Keratinocyte (primary cell): ENCODE data around the gene SERGEF. TPM values are rescaled to one million over a fixed set of nuclear protein-coding genes. Genes with fewer than 3 reads are reported as not detected.

Source experiments
- DNase-seq: peaks from one replicate; pipeline ENCODE4 v3.0.0-alpha.2; 2011; ENCODE audit warnings: low read depth, missing footprints, low spot score
- FAIRE-seq: peaks from 2 replicates; lab custom pipeline; 2011; peaks lifted over from hg19 to GRCh38; lab: Jason Lieb, UNC
- H2AFZ ChIP-seq: 2 replicates; pipeline ENCODE4 v1.6.0; 2012; ENCODE audit warnings: low read length, control low read depth, inconsistent platforms; ENCODE audit not compliant: control insufficient read depth
- H3K27ac ChIP-seq: 2 replicates; pipeline ENCODE4 v1.5.1; 2011; ENCODE audit warnings: low read length; ENCODE audit not compliant: control insufficient read depth, insufficient read depth
- H3K27me3 ChIP-seq: 3 replicates; pipeline ENCODE4 v1.6.0; 2011; ENCODE audit warnings: low read length; ENCODE audit not compliant: control insufficient read depth, insufficient read depth; ENCODE audit errors: extremely low read depth
- H3K36me3 ChIP-seq, 2 experiments: 2 replicates in 1 of 2; 3 replicates in 1 of 2; pipeline ENCODE4 v1.5.1; 2011; ENCODE audit warnings: low read length in 2 of 2, mild to moderate bottlenecking in 1 of 2; ENCODE audit not compliant: control insufficient read depth in 2 of 2, insufficient read depth in 2 of 2; ENCODE audit errors: extremely low read depth in 1 of 2
- H3K4me1 ChIP-seq: 3 replicates; pipeline ENCODE4 v1.5.1; 2011; ENCODE audit warnings: low read length; ENCODE audit not compliant: control insufficient read depth, insufficient read depth; ENCODE audit errors: extremely low read depth
- H3K4me2 ChIP-seq: 3 replicates; pipeline ENCODE4 v1.6.0; 2011; ENCODE audit warnings: low read depth, low read length; ENCODE audit not compliant: control insufficient read depth, insufficient read depth; ENCODE audit errors: extremely low read depth
- H3K4me3 ChIP-seq, 3 experiments: fragments of 200-600 bp in 1 of 3; sonication (generic) in 1 of 3; 2 replicates in 2 of 3; 3 replicates in 1 of 3; pipeline ENCODE4 v1.5.1; 2011 to 2016; ENCODE audit warnings: low read length in 3 of 3, mild to moderate bottlenecking in 3 of 3, control low read depth in 2 of 3, inconsistent platforms in 1 of 3, low read depth in 1 of 3, mixed read lengths in 1 of 3, mixed run types in 1 of 3, moderate library complexity in 1 of 3; ENCODE audit not compliant: control insufficient read depth in 2 of 3, insufficient read depth in 2 of 3; ENCODE audit errors: extremely low read depth in 1 of 3
- H3K79me2 ChIP-seq: 2 replicates; pipeline ENCODE4 v1.6.0; 2012; ENCODE audit warnings: low read length; ENCODE audit not compliant: control insufficient read depth, insufficient read depth
- H3K9ac ChIP-seq: 3 replicates; pipeline ENCODE4 v1.6.0; 2011; ENCODE audit warnings: low read length; ENCODE audit not compliant: control insufficient read depth, insufficient read depth; ENCODE audit errors: extremely low read depth
- H3K9me1 ChIP-seq: 3 replicates; pipeline ENCODE4 v1.6.0; 2011; ENCODE audit warnings: low read length; ENCODE audit not compliant: control insufficient read depth, insufficient read depth; ENCODE audit errors: extremely low read depth
- H3K9me3 ChIP-seq: 2 replicates; pipeline ENCODE4 v1.5.1; 2012; ENCODE audit warnings: low read depth, low read length; ENCODE audit not compliant: control insufficient read depth
- H4K20me1 ChIP-seq: 3 replicates; pipeline ENCODE4 v1.6.0; 2011; ENCODE audit warnings: low read length; ENCODE audit not compliant: control insufficient read depth, insufficient read depth; ENCODE audit errors: extremely low read depth
- EZH2 ChIP-seq: IDR thresholded peaks from one replicate; pipeline ENCODE4 v1.6.1; 2012; ENCODE audit warnings: inconsistent platforms, mild to moderate bottlenecking, low read length, moderate library complexity
- dilution Hi-C: fragments of 300-500 bp; cut with MboI; formaldehyde crosslinking; loops from one replicate; pipeline ENCODE4 v1.7.0; 2020; ENCODE audit warnings: low sequenced_read_pairs; ENCODE audit not compliant: extremely low pct_ligation_motif_present
- polyA plus RNA-seq, 5 experiments: library from polyadenylated mRNA; depleted of rRNA in 3 of 5; stranded (reverse) in 3 of 5; stranded (forward) in 1 of 5; unstranded in 1 of 5; fragments of >200 nt; gene quantifications; 1 replicate in 1 of 5; 2 replicates in 3 of 5; 3 replicates in 1 of 5; pipeline versions ENCODE4 v1.2.1 to v1.2.3, GENCODE V29; 2011 to 2012; ENCODE audit warnings: missing spikeins in 2 of 5, low read depth in 1 of 5, low replicate concordance in 1 of 5
- TF ChIP-seq, protein P1 (sequence below), 3 experiments: IDR thresholded peaks in 1 of 3; conservative IDR thresholded peaks in 1 of 3; optimal IDR thresholded peaks in 1 of 3; 2 replicates in 2 of 3; 3 replicates in 1 of 3; pipeline versions ENCODE3 to v1.5.1; 2011; ENCODE audit warnings: low read length in 3 of 3, mild to moderate bottlenecking in 3 of 3, moderate library complexity in 2 of 3, control low read depth in 1 of 3, inconsistent platforms in 1 of 3; ENCODE audit not compliant: insufficient read depth in 2 of 3; ENCODE audit errors: extremely low read depth in 1 of 3

Gene SERGEF
- polyA plus RNA-seq, 1 donor (not counting 4 experiments of a cell fraction or from before 2014, with no cell fraction given): 15.6 TPM

DNA sequence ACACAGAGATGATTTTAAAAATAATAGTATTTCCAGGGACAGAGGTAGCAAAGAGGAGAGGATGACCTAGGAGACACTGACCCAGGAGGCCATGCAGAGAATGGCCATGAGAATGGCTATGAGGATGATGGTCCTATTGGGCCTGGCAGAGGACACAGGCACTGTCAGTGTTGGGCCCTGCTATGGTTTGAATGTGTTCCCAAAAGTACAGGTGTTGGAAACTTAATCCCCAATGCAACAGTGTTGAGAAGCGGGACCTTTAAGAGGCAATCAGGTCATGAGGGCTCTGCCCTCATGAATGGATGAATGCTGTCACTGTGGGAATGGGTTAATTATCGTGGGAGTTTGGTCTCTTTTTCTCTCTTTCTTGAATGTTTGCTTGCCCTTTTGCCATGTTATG, 216.7 kb downstream of the SERGEF start:
- DNase-seq (no peak), FAIRE-seq (no peak)
- H3K4me1 ChIP-seq: peaks cover 15% of the 10 kb centered on the region
- no peak overlapping the region for H2AFZ ChIP-seq
- TF ChIP-seq, protein P1, sequence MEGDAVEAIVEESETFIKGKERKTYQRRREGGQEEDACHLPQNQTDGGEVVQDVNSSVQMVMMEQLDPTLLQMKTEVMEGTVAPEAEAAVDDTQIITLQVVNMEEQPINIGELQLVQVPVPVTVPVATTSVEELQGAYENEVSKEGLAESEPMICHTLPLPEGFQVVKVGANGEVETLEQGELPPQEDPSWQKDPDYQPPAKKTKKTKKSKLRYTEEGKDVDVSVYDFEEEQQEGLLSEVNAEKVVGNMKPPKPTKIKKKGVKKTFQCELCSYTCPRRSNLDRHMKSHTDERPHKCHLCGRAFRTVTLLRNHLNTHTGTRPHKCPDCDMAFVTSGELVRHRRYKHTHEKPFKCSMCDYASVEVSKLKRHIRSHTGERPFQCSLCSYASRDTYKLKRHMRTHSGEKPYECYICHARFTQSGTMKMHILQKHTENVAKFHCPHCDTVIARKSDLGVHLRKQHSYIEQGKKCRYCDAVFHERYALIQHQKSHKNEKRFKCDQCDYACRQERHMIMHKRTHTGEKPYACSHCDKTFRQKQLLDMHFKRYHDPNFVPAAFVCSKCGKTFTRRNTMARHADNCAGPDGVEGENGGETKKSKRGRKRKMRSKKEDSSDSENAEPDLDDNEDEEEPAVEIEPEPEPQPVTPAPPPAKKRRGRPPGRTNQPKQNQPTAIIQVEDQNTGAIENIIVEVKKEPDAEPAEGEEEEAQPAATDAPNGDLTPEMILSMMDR (optimal IDR thresholded peaks at IDR 0.05 in 1 of 3, IDR thresholded peaks at IDR 0.05 in 1 of 3, conservative IDR thresholded peaks at IDR 0.05 in 1 of 3; ENCODE audit: extremely low read depth in 1 of 3, insufficient read depth in 2 of 3, low read length in 3 of 3): no peak
- TF ChIP-seq EZH2: no peak
- no peak overlapping the region for H3K27ac ChIP-seq
- no peaks in the 10 kb centered on the region for H3K27me3 ChIP-seq
- no peak overlapping the region for H3K4me3 ChIP-seq
- H3K36me3 ChIP-seq: no peaks in the 10 kb centered on the region
- no peak overlapping the region for H3K9ac ChIP-seq
- no peaks in the 10 kb centered on the region for H3K79me2 ChIP-seq
- H3K9me1 ChIP-seq: peaks cover 6% of the 10 kb centered on the region
- no peak overlapping the region for H3K4me2 ChIP-seq
- H4K20me1 ChIP-seq: no peaks in the 10 kb centered on the region
- dilution Hi-C loops: no loop called here
- H3K9me3 ChIP-seq: no peaks in the 10 kb centered on the region

DNA sequence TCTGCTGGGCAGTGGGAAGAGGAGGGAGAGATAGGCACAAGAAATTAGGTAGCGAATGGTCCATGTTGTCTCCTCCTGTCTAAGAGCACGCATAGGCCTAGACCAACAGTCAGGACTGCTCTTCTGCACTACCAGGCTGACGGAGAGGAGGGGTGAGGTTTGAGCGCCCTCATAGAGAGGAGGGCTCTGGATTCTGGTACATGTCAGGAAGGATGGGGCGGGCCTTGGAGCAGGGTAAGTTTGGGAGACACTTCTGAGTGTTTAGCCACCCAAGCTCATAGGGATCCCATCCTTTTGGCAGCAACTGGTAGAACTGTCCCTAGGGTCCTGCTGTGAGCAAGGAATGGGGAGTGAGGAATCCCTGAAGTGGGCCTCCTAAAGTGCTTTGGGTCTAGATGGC, 217.9 kb downstream of the SERGEF start:
- H3K4me1 ChIP-seq: peaks cover 24% of the 10 kb centered on the region
- H3K27me3 ChIP-seq: no peaks in the 10 kb centered on the region
- TF ChIP-seq EZH2: no peak
- TF ChIP-seq, protein P1 (optimal IDR thresholded peaks at IDR 0.05 in 1 of 3, IDR thresholded peaks at IDR 0.05 in 1 of 3, conservative IDR thresholded peaks at IDR 0.05 in 1 of 3; ENCODE audit: extremely low read depth in 1 of 3, insufficient read depth in 2 of 3, low read length in 3 of 3): no peak
- H3K27ac ChIP-seq: no peak overlapping the region
- no peaks in the 10 kb centered on the region for H4K20me1 ChIP-seq
- no peaks in the 10 kb centered on the region for H3K36me3 ChIP-seq
- no peak overlapping the region for H3K4me3 ChIP-seq
- FAIRE-seq: no peak
- peaks cover 6% of the 10 kb centered on the region for H3K9me1 ChIP-seq
- no peaks in the 10 kb centered on the region for H3K9me3 ChIP-seq
- H3K9ac ChIP-seq: no peak overlapping the region
- no peak for DNase-seq
- H3K4me2 ChIP-seq: no peak overlapping the region
- dilution Hi-C loops: no loop called here
- H3K79me2 ChIP-seq: no peaks in the 10 kb centered on the region
- H2AFZ ChIP-seq: no peak overlapping the region
